Duodenal mucosa (tissue), 2 donors: Measurements from ENCODE around the gene RADIL.

Experiments used
- H3K27ac ChIP-seq: one replicate; pipeline ENCODE4 v1.7.0; 2013; ENCODE audit warnings: low read depth, low read length
- H3K27me3 ChIP-seq, 2 donors: one replicate each; pipeline ENCODE4 v1.7.0; 2013; ENCODE audit warnings: low read length in 2 of 2, control low read depth in 1 of 2; ENCODE audit not compliant: insufficient read depth in 2 of 2, control insufficient read depth in 1 of 2
- H3K36me3 ChIP-seq, 2 donors: one replicate each; pipeline ENCODE4 v1.7.0; 2013; ENCODE audit warnings: low read length in 2 of 2, control low read depth in 1 of 2; ENCODE audit not compliant: insufficient read depth in 2 of 2, control insufficient read depth in 1 of 2
- H3K4me1 ChIP-seq, 2 donors: one replicate each; pipeline ENCODE4 v1.7.0; 2013; ENCODE audit warnings: low read length in 2 of 2, control low read depth in 1 of 2; ENCODE audit not compliant: insufficient read depth in 2 of 2, control insufficient read depth in 1 of 2
- H3K4me3 ChIP-seq, 2 donors: one replicate each; pipeline ENCODE4 v1.7.0; 2013; ENCODE audit warnings: low read length in 2 of 2, low read depth in 1 of 2
- H3K9ac ChIP-seq, 2 donors: one replicate each; pipeline ENCODE4 v1.7.0; 2013; ENCODE audit warnings: low read length in 2 of 2, low read depth in 1 of 2
- H3K9me3 ChIP-seq, 2 donors: one replicate each; pipeline ENCODE4 v1.7.0; 2013; ENCODE audit warnings: low read length in 2 of 2, control low read depth in 1 of 2; ENCODE audit not compliant: control insufficient read depth in 1 of 2

The RADIL gene

GRCh38 chr7:4755045-4755444 lies 128.5 kb downstream of the RADIL start:
- no peak overlapping the region for H3K4me3 ChIP-seq
- H3K27ac ChIP-seq, result no peak overlapping the region
- no peak overlapping the region for H3K9ac ChIP-seq
- peaks cover 4 to 8% of the 10 kb centered on the region in 2 donors for H3K4me1 ChIP-seq
- no peaks in the 10 kb centered on the region for H3K9me3 ChIP-seq
- H3K27me3 ChIP-seq, result no peaks in the 10 kb centered on the region
- H3K36me3 ChIP-seq, result peaks cover 26 to 53% of the 10 kb centered on the region in 2 donors

- H3K36me3 ChIP-seq, result peaks cover 21 to 48% of the 10 kb centered on the region in 2 donors
- H3K9me3 ChIP-seq, result no peaks in the 10 kb centered on the region
- no peak overlapping the region for H3K4me3 ChIP-seq
- no peaks in the 10 kb centered on the region for H3K27me3 ChIP-seq
- no peak overlapping the region for H3K27ac ChIP-seq
- peaks cover 4 to 8% of the 10 kb centered on the region in 2 donors for H3K4me1 ChIP-seq
- H3K9ac ChIP-seq, result no peak overlapping the region
These were observed 129.0 kb downstream of the RADIL start for GRCh38 chr7:4754433-4755010.

DNA sequence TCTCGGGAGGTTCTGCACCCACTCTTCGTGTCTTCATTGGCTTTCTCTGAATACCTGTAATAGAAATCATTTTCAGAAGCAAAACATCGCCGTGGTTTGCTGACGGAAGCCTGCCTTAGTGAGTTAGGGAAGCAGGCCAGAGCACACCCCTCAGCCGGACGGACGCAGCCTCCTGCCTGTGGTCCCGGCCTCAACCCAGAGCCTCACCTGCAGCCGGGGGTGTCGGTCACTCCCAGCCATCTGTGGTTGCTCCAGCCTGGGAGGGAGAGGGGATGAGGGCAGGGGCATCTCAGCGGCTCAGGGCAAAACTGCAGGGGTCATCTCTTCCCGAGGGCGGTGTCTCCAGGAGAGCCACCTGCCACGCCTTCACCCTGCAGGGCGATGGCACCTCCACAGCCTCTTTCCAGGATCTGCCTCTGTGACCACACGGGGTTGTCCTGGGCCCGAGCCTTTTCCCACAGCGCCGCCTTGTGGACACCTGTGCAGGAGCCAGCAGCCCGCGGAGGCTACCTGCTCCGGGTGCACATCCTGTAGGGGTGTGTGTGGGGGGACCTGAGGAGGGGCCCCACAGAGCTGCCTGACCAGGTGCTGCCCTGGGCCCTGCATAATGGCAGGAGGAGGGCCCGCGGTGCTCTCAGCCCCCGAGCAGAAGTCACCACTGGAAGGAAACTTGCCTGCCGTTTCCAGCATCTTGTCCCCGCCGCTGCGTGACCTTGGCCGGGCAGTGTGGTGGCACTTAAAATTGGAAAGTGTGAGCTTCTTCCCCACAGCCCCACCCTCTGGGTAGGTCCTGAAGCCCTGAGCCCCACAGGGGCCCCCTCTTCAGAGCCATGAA lies 129.7 kb downstream of the RADIL start:
- Histone ChIP-seq H3K4me1 (peaks cover 4 to 8% of the 10 kb centered on the region in 2 donors), H3K27me3 (no peaks in the 10 kb centered on the region), H3K4me3 (no peak overlapping the region), H3K36me3 (peaks cover 18 to 47% of the 10 kb centered on the region in 2 donors), H3K9ac (no peak overlapping the region), H3K9me3 (no peaks in the 10 kb centered on the region), H3K27ac (no peak overlapping the region)

DNA sequence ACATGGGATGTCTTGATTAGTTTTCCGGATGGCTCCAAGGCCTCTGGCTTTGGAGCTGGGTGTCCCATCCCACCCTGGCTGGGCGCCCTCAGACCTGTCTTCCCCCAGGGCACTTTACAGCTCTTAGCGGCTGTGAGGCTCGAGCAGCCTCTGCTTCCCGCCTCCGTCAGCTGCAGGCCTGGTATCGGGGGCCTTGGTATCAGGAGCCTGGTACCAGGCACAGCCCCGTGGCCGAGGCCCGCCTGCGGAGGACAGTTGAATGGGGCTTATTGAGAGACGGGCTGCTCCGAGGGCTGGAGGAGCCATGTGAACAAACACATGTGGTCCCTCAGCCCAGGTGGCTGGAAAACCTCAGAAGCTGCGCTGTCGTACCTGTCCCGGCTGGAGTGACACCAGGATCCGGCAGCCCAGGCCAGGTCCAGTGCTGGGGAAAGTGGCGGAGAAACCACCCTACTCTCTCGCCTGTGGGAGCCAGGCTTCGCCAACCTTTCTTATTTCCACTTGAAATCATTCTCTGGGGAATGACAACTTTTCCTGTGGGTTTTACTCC lies 132.0 kb downstream of the RADIL start:
- Histone ChIP-seq H3K27ac (no peak overlapping the region), H3K9me3 (no peaks in the 10 kb centered on the region), H3K27me3 (no peaks in the 10 kb centered on the region), H3K36me3 (peaks cover 20 to 36% of the 10 kb centered on the region in 2 donors), H3K9ac (no peak overlapping the region), H3K4me1 (peaks cover 12 to 16% of the 10 kb centered on the region in 2 donors), H3K4me3 (no peak overlapping the region)

GRCh38 chr7:4749798-4750197 lies 133.7 kb downstream of the RADIL start:
- H3K36me3 ChIP-seq, result peaks cover 11 to 19% of the 10 kb centered on the region in 2 donors
- no peak overlapping the region for H3K27ac ChIP-seq
- H3K9ac ChIP-seq, result no peak overlapping the region
- no peak overlapping the region for H3K4me3 ChIP-seq
- H3K27me3 ChIP-seq, result no peaks in the 10 kb centered on the region
- peaks cover 13 to 25% of the 10 kb centered on the region in 2 donors for H3K4me1 ChIP-seq
- H3K9me3 ChIP-seq, result no peaks in the 10 kb centered on the region

GRCh38 chr7:4749363-4749762 lies 134.2 kb downstream of the RADIL start:
- Histone ChIP-seq H3K9me3 (no peaks in the 10 kb centered on the region), H3K27me3 (no peaks in the 10 kb centered on the region), H3K36me3 (peaks cover 7 to 15% of the 10 kb centered on the region in 2 donors), H3K4me1 (peaks cover 17 to 30% of the 10 kb centered on the region in 2 donors), H3K27ac (no peak overlapping the region), H3K9ac (no peak overlapping the region), H3K4me3 (no peak overlapping the region)
